Astrocyte (in vitro differentiated cells and primary cell): ENCODE data around the gene DBR1.

Experiments
- EZH2 ChIP-seq: IDR thresholded peaks from 2 replicates; pipeline ENCODE4 v1.6.1; 2012; ENCODE audit warnings: mild to moderate bottlenecking, low read length, inconsistent platforms; ENCODE audit not compliant: insufficient read depth
- TF ChIP-seq, protein P1 (sequence below): IDR thresholded peaks from 2 replicates; pipeline ENCODE4 v1.5.1; 2011; ENCODE audit warnings: low read depth, mild to moderate bottlenecking, inconsistent platforms, low read length, moderate library complexity; ENCODE audit not compliant: insufficient read depth

DNA sequence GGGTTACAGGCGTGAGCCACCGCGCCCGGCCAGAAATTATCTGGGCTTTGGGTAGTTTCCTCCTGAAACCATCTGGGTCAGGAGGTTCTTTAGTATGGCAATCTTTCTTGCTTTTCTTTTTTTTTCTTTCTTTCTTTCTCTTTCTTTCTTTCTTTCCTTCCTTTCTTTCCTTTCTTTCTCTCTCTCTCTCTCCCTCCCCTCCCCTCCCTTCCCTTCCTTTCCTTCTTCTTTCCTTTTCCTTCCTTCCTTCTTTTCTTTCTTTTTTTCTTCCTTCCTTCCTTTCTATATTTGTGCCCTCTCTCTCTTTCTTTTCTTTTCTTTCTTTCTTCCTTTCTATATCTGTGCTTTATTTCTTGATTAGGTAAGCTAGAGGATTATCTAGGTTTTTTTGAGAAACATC is 17.0 kb downstream of the DBR1 start:
- TF ChIP-seq, protein P1, sequence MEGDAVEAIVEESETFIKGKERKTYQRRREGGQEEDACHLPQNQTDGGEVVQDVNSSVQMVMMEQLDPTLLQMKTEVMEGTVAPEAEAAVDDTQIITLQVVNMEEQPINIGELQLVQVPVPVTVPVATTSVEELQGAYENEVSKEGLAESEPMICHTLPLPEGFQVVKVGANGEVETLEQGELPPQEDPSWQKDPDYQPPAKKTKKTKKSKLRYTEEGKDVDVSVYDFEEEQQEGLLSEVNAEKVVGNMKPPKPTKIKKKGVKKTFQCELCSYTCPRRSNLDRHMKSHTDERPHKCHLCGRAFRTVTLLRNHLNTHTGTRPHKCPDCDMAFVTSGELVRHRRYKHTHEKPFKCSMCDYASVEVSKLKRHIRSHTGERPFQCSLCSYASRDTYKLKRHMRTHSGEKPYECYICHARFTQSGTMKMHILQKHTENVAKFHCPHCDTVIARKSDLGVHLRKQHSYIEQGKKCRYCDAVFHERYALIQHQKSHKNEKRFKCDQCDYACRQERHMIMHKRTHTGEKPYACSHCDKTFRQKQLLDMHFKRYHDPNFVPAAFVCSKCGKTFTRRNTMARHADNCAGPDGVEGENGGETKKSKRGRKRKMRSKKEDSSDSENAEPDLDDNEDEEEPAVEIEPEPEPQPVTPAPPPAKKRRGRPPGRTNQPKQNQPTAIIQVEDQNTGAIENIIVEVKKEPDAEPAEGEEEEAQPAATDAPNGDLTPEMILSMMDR = no peak
- no peak for TF ChIP-seq EZH2
